Stimulated activated naive B cell treated with anti-CD40 and anti-IgM and Interleukin-4, amounts not matched to agents 10 μg/mL and 1 μg/mL and 100 μg/mL, for 72 hours (primary cell): ENCODE measurements around the gene LRRC36.
"Not testable (repeated sequence)": the region's sequence is repeated elsewhere in the genome, so short reads cannot be mapped to it uniquely, and the experiment has no call there.

Experiments
- ATAC-seq, 2 donors: fragments of 150-1000 bp; cut with Tn5 transposase; replicated peaks; 2 replicates each; pipeline ENCODE4 v1.10.0; 2021; ENCODE audit warnings: moderate library complexity in 1 of 2
- DNase-seq: peaks from one replicate; pipeline ENCODE4 v3.0.0; 2021
- H3K27ac Mint-ChIP-seq: one replicate; pipeline ENCODE4 v1.8.0; 2022; ENCODE audit warnings: mild to moderate bottlenecking, mixed read lengths
- H3K27me3 Mint-ChIP-seq, 2 donors: one replicate each; pipeline ENCODE4 v1.8.0; 2022; ENCODE audit warnings: mixed read lengths in 2 of 2
- H3K36me3 Mint-ChIP-seq, 2 donors: one replicate each; pipeline ENCODE4 v1.8.0; 2022; ENCODE audit warnings: mixed read lengths in 2 of 2, mild to moderate bottlenecking in 1 of 2
- H3K4me1 Mint-ChIP-seq, 2 donors: one replicate each; pipeline ENCODE4 v1.8.0; 2022; ENCODE audit warnings: mixed read lengths in 2 of 2, mild to moderate bottlenecking in 1 of 2
- H3K4me3 Mint-ChIP-seq, 2 donors: one replicate each; pipeline ENCODE4 v1.8.0; 2022; ENCODE audit warnings: mild to moderate bottlenecking in 2 of 2, mixed read lengths in 2 of 2, moderate library complexity in 1 of 2
- H3K9me3 Mint-ChIP-seq, 2 donors: one replicate each; pipeline ENCODE4 v1.8.0; 2022; ENCODE audit warnings: mixed read lengths in 2 of 2, mild to moderate bottlenecking in 1 of 2

The LRRC36 gene

DNA sequence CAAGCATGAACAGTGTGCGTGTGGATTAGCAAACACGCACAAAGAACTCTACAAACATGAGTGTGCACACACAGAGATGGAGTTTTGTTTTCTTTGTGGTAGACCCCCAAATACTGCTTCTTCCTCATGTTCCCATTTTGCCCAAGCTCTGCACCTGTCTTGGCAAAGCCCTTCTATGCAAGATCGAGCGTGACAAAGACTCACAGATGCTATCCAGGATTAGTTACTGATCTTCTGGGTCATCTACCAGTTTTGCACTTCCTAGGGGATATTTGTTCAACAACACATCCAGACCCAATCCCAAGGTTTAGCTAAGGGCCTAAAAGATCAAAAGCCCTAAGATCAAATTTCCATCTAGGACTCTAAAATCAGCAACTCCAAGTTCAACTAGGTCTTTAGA, 16.0 kb downstream of the LRRC36 start:
- no peaks in the 10 kb centered on the region for H3K36me3 Mint-ChIP-seq
- DNase-seq = no peak
- no peak for ATAC-seq

DNA sequence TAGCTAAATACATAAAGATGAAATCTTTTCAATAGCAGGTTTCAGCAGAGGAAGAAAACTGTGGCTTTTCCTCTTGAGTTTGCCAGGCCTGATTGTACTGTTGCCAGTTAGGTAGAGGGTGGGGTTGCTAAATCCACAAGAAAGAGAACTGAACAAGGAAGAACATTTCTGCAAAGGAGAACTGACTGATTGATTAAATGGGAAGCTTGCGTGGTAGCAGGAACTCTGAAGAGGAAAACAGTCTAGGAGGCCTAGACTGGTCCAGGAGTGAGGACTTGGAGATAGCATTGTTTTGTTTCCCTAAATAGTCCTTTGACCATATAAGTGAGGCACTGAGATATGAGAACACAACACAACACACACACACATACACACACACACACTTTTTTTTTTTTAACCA, 18.8 kb downstream of the LRRC36 start:
- no peak overlapping the region for H3K4me3 Mint-ChIP-seq
- DNase-seq (no peak), ATAC-seq (no peak)
- no peaks in the 10 kb centered on the region for H3K4me1 Mint-ChIP-seq
- no peaks in the 10 kb centered on the region for H3K36me3 Mint-ChIP-seq
- H3K27me3 Mint-ChIP-seq = no peaks in the 10 kb centered on the region
- H3K27ac Mint-ChIP-seq = no peak overlapping the region
- H3K9me3 Mint-ChIP-seq = no peaks in the 10 kb centered on the region

More for the DNA sequence above, 16.0 kb downstream of the LRRC36 start:
- no peak overlapping the region for H3K4me3 Mint-ChIP-seq
- no peaks in the 10 kb centered on the region for H3K9me3 Mint-ChIP-seq
- no peaks in the 10 kb centered on the region for H3K4me1 Mint-ChIP-seq
- no peaks in the 10 kb centered on the region for H3K27me3 Mint-ChIP-seq
- no peak overlapping the region for H3K27ac Mint-ChIP-seq

DNA sequence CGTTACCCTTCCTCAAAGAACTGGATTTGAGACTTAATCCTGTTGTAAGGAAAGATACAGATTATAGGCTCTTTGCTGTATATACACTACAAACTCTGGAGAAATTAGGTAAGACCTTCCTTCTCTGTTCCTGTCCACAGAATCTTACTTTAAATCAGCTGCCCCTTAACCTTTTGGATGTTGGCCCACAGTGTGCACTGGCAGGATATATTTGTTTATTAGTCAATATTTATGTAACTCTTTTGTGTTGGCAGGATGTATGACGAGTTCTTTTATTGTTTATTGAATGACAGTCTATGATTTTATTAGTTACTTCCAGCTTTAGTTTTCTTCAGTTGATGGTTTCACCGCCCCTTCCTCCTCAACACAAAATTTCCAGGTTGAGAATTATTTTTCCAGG, 19.7 kb downstream of the LRRC36 start:
- ATAC-seq (no peak), DNase-seq (no peak)
- H3K4me3 Mint-ChIP-seq = no peak overlapping the region
- H3K27ac Mint-ChIP-seq = no peak overlapping the region
- no peaks in the 10 kb centered on the region for H3K4me1 Mint-ChIP-seq
- H3K9me3 Mint-ChIP-seq = no peaks in the 10 kb centered on the region
- no peaks in the 10 kb centered on the region for H3K36me3 Mint-ChIP-seq
- no peaks in the 10 kb centered on the region for H3K27me3 Mint-ChIP-seq

DNA sequence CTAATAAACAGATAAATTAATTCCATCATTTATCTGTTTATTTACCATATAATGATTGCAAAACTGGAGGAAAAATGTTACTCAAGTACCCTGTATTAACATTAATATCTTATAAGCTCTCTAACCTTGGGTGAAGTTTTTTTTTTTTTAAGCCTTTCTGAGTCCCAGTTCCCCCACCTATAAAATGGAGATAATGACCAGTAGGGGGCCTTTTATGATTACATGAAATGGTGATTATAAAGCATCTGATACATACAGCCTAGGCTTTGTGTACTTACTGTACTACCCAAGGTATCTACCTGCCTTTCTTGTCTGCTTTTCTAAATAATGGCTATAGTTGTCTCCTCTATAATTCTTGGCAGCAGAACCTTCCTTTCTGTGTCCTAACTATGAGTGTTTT, 22.6 kb downstream of the LRRC36 start:
- H3K27me3 Mint-ChIP-seq = no peaks in the 10 kb centered on the region

DNA sequence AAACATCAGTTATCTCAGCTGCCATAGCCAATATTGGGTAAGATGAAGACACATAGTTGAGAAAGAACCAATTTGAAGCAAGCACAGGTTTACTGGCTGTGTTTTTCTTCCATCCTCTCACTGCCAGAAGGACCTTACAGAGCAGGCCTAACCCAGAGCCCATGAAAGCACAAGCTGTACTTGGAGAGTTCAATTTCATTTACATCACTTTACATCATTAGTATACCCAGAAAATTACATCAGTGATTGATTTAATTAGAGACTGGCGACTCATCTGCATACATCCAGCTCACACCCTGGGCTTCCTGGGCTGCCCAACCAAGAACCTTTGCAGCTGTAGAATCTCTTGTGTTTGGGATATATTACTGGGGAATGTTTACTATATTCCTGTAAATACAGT, 23.7 kb downstream of the LRRC36 start:
- ATAC-seq = no peak
- Mint-ChIP-seq H3K4me1 (no peaks in the 10 kb centered on the region), H3K27ac (no peak overlapping the region), H3K27me3 (no peaks in the 10 kb centered on the region), H3K36me3 (no peaks in the 10 kb centered on the region), H3K9me3 (no peaks in the 10 kb centered on the region), H3K4me3 (no peak overlapping the region)
- DNase-seq = no peak

More for the DNA sequence above, 22.6 kb downstream of the LRRC36 start:
- Mint-ChIP-seq H3K36me3 (no peaks in the 10 kb centered on the region), H3K4me3 (no peak overlapping the region), H3K27ac (no peak overlapping the region), H3K9me3 (no peaks in the 10 kb centered on the region), H3K4me1 (no peaks in the 10 kb centered on the region)
- DNase-seq (no peak), ATAC-seq (peak in 1 of 2 donors; percentile 73)

DNA sequence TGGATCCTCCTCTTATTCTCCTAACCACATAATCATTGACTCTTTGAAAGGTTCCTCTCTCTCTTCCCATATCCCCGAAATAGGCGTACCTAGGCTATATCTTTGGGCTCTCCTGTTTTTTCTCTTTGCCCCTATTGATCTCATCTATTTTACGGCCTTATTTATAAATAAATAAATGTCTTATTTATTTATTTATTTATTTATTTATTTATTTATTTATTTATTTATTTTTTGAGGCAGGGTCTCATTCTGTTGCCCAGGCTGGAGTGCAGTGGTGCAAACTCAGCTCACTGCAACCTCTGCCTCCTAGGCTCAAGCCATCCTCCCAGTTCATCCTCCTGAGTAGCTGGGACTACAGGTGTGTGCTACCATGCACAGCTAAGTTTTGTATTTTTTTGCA, 25.8 kb downstream of the LRRC36 start:
- ATAC-seq, H3K4me3 Mint-ChIP-seq, H3K4me1 Mint-ChIP-seq, DNase-seq, H3K36me3 Mint-ChIP-seq, H3K9me3 Mint-ChIP-seq, H3K27me3 Mint-ChIP-seq, H3K27ac Mint-ChIP-seq: not testable (repeated sequence)

DNA sequence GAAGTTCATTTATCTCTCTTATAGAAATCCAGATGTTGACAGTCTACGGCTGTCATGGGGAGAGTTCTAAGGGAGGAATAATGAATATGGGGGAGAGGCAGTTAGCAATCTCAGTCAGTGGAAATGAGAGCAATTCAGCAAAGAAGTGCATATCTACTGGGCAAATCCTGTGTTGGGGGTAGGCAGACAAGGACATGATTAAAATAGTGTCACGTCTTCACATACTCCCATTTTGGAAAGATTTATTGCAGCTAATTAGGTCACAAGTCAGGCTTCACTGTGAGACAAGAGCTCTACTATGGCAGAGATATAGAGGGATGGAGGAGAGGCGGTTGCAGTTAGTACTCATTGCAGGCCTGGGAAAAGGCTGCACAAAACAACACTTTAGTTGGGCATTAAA, 29.8 kb downstream of the LRRC36 start:
- Mint-ChIP-seq H3K27me3 (peaks cover 0 to 9% of the 10 kb centered on the region in 2 donors), H3K9me3 (no peaks in the 10 kb centered on the region), H3K36me3 (no peaks in the 10 kb centered on the region), H3K4me1 (no peaks in the 10 kb centered on the region), H3K27ac (no peak overlapping the region), H3K4me3 (no peak overlapping the region)
- ATAC-seq (no peak), DNase-seq (no peak)

DNA sequence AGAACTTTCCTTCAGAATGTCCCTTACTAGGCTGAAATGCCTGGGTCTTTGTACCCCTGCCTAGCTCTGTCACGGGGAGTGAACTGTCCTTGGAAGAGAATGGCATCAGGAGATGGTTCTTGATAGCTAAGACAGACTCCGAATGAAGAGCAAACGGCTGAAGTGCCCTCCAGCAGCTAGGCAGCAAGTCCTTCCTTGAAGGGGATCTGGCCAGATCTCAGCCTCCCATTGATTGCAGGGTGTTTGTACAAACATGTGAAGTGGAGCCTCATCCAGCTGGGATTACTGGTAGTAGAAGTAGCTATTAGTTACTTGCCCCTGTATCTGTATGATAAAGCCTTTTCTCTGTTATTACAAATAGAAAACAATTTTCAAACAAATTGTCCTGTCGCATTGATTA, 30.9 kb downstream of the LRRC36 start:
- Mint-ChIP-seq H3K36me3 (no peaks in the 10 kb centered on the region), H3K4me3 (no peak overlapping the region), H3K27ac (no peak overlapping the region), H3K27me3 (peaks cover 0 to 9% of the 10 kb centered on the region in 2 donors), H3K9me3 (no peaks in the 10 kb centered on the region), H3K4me1 (no peaks in the 10 kb centered on the region)
- ATAC-seq (no peak), DNase-seq (no peak)

DNA sequence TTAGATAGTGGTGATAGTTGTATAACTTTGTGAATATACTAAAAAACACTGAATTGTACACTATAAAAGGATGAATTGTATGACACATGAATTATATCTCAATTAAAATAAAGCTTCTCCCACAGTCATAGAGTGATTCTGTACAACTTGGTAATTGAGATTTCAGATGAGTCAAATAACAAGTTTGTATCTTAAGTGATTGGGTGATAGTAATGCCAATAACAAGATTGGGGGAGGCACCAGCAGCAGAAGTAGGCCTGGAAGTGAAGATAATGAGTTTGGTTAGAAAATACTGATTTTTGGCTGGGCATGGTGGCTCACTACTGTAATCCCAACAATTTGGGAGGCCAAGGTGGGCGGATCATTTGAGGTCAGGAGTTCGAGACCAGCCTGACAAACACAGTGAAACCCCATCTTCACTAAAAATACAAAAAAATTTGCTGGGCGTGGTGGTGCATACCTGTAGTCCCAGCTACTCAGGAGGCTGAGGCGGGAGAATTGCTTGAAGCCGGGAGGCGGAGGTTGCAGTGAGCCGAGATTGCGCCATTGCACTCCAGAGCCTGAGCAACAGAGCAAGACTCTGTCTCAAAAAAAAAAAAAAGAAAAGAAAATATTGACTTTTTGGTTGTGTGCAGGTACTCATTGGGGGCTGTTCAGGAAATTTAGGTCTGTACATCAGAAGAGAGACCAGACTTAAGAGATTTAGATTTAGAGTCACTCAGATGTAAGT, 33.1 kb downstream of the LRRC36 start:
- not testable (repeated sequence) for H3K9me3 Mint-ChIP-seq, ATAC-seq, H3K4me1 Mint-ChIP-seq, H3K27me3 Mint-ChIP-seq, H3K27ac Mint-ChIP-seq, H3K4me3 Mint-ChIP-seq, DNase-seq, H3K36me3 Mint-ChIP-seq

DNA sequence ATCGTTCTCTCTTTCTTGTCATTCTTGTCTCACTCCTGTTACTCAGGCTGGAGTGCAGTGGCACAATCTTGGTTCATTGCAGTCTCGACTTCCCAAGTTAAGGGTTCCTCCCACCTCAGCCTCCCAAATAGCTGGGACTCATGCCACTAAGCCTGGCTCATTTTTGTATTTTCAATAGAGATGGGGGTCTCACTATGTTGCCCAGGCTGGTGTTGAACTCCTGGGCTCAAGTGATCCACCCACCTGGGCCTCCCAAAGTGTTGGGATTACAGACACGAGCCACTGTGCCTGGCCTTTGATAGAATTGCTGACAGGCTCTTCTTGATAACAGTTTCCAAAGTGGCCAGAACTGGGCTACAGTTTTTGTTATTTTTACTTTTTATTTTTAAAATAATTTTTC, 34.4 kb downstream of the LRRC36 start:
- Mint-ChIP-seq H3K4me3 (no peak overlapping the region), H3K27ac (no peak overlapping the region), H3K27me3 (peaks cover 0 to 5% of the 10 kb centered on the region in 2 donors), H3K36me3 (no peaks in the 10 kb centered on the region), H3K9me3 (no peaks in the 10 kb centered on the region), H3K4me1 (peaks cover 8 to 11% of the 10 kb centered on the region in 2 donors)
- DNase-seq (no peak), ATAC-seq (no peak)

DNA sequence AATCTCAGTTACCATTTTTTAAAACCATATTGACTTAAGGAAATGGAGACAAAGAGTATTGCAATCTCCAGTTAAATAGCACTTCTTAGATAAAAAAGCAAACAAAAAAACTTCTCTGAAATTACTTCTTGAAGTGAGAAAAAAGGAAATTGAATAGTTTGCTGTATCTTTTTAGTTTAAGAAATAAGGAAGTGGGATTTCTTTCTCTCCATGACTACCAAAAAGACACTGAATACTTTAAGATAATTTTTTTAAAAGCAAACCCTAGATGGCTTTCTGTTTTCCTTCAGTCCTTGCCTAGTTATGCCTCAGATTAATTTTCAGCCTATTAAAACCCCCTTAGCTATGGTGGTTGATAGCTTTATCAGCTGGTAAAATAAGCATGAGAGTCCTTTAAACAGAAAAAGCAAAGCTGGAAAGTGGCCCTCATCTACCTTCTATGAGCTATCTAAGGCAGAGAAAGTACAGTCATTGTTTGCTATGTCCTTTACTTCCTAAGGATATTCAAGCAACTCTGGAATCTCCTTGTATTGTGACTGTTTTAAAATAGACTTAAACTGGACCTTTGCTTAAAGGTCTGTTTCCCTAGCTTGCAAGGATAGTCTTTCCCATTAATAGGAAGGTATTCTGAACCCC, 38.1 kb downstream of the LRRC36 start:
- peaks cover 8 to 11% of the 10 kb centered on the region in 2 donors for H3K4me1 Mint-ChIP-seq
- DNase-seq (no peak), ATAC-seq (peak; percentile 41 to 52)
- H3K27ac Mint-ChIP-seq = no peak overlapping the region
- H3K27me3 Mint-ChIP-seq = no peaks in the 10 kb centered on the region
- H3K4me3 Mint-ChIP-seq = peak overlapping the region in 1 of 2 donors; percentile 35
- H3K36me3 Mint-ChIP-seq = no peaks in the 10 kb centered on the region
- H3K9me3 Mint-ChIP-seq = no peaks in the 10 kb centered on the region

DNA sequence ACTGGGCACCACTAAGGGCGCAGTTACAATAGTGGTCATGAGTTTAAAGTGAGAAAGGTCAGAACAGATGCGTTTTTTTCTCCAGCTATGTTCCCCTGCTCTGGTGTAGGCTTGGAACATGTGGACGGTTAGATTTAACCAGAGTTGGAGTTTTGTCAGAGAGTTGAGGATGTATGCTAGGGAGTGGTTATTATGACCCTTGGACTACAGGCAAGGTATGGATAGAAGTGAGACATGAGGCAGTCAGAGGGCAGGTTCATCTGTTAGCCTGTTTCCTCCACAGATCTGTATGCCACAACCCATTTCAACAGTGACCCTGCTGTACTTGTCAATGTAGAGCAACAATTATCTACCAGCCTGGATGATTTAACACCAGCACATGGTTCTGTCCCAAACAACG, 44.0 kb downstream of the LRRC36 start:
- no peaks in the 10 kb centered on the region for H3K36me3 Mint-ChIP-seq
- DNase-seq (no peak), ATAC-seq (no peak)
- no peak overlapping the region for H3K4me3 Mint-ChIP-seq
- peaks cover 0 to 2% of the 10 kb centered on the region in 2 donors for H3K4me1 Mint-ChIP-seq
- no peaks in the 10 kb centered on the region for H3K27me3 Mint-ChIP-seq
- no peak overlapping the region for H3K27ac Mint-ChIP-seq
- no peaks in the 10 kb centered on the region for H3K9me3 Mint-ChIP-seq

DNA sequence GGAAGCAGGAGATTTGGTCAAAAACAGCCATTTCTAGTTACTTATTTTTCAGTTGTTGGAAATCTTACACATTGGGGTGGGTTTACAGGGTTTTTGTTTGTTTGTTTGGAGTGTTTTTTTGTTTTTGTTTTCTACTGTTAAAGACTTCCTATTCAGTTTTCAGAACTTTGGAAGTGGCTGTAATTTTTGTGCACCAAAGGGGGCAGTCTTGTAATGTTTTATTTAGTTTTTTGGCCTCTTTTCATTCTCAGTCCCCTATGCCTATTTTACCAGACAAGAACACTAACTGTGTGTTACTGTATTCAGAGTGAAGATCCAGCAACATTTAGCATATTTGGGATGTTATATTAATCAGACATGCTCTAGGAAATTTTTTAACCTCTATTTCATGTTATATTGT, 46.0 kb downstream of the LRRC36 start:
- no peak for ATAC-seq
- Mint-ChIP-seq H3K4me3 (no peak overlapping the region), H3K27me3 (peaks cover 0 to 12% of the 10 kb centered on the region in 2 donors), H3K36me3 (no peaks in the 10 kb centered on the region), H3K9me3 (no peaks in the 10 kb centered on the region), H3K27ac (no peak overlapping the region), H3K4me1 (no peaks in the 10 kb centered on the region)
- DNase-seq = no peak

DNA sequence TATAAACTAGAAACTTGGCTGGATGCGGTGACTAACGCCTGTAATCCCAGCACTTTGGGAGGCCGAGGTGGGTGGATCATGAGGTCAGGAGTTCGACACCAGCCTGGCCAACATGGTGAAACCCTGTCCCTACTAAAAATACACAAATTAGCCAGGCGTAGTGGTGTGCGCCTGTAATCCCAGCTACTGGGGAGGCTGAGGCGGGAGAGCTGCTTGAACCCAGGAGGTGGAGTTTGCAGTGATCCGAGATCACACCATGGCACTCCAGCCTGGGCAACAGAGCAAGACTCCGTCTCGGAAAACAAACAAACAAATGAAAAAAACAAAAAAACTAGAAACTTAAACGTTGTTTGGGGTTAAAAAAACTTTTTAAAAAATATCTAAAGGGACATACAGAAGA, 49.4 kb downstream of the LRRC36 start:
- DNase-seq, H3K4me3 Mint-ChIP-seq, H3K27ac Mint-ChIP-seq, ATAC-seq, H3K36me3 Mint-ChIP-seq, H3K4me1 Mint-ChIP-seq, H3K9me3 Mint-ChIP-seq: not testable (repeated sequence)
- H3K27me3 Mint-ChIP-seq = peaks cover 0 to 15% of the 10 kb centered on the region in 2 donors

DNA sequence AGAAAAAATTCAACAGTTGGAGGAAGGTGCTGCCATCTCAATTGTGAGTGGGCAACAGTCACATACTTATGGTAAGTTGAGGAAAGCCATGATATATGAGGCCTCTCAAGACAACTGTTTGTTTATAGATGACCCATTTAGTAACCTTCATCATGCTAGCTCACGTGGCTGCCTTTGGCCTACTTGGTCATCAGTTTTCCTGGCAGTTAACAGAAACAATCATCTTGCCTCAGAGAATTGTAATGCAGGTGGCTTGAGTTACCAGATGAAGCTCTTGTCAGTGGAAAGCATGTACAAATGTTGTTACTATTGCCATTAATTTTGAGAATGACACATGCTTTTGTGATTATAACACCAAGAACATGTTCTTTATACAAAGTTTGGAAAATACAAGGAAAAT, 52.0 kb downstream of the LRRC36 start:
- H3K27me3 Mint-ChIP-seq = peaks cover 0 to 15% of the 10 kb centered on the region in 2 donors
- DNase-seq = no peak

More for the DNA sequence above, 52.0 kb downstream of the LRRC36 start:
- no peaks in the 10 kb centered on the region for H3K36me3 Mint-ChIP-seq
- no peak for ATAC-seq
- no peak overlapping the region for H3K4me3 Mint-ChIP-seq
- no peak overlapping the region for H3K27ac Mint-ChIP-seq
- no peaks in the 10 kb centered on the region for H3K9me3 Mint-ChIP-seq
- H3K4me1 Mint-ChIP-seq = no peaks in the 10 kb centered on the region
